Hepatocyte (in vitro differentiated cells): ENCODE data around the gene THSD4.

Experiments used
- EZH2 ChIP-seq: fragments of 200-600 bp; sonication (generic); IDR thresholded peaks from 2 replicates; pipeline ENCODE4 v1.6.1; 2016; ENCODE audit warnings: antibody characterized with exemption, mild to moderate bottlenecking, borderline replicate concordance
- EZH2phosphoT487 ChIP-seq: fragments of 200-600 bp; sonication (generic); IDR thresholded peaks from one replicate; pipeline ENCODE4 v1.6.1; 2018; ENCODE audit warnings: antibody characterized with exemption, mild to moderate bottlenecking, low read depth, moderate library complexity; ENCODE audit not compliant: unreplicated experiment, severe bottlenecking
- TF ChIP-seq, protein P1 (sequence below): fragments of 200-600 bp; sonication (generic); IDR thresholded peaks from 2 replicates; pipeline ENCODE4 v1.5.1; 2016; ENCODE audit warnings: antibody characterized with exemption, mild to moderate bottlenecking; ENCODE audit not compliant: poor library complexity

DNA sequence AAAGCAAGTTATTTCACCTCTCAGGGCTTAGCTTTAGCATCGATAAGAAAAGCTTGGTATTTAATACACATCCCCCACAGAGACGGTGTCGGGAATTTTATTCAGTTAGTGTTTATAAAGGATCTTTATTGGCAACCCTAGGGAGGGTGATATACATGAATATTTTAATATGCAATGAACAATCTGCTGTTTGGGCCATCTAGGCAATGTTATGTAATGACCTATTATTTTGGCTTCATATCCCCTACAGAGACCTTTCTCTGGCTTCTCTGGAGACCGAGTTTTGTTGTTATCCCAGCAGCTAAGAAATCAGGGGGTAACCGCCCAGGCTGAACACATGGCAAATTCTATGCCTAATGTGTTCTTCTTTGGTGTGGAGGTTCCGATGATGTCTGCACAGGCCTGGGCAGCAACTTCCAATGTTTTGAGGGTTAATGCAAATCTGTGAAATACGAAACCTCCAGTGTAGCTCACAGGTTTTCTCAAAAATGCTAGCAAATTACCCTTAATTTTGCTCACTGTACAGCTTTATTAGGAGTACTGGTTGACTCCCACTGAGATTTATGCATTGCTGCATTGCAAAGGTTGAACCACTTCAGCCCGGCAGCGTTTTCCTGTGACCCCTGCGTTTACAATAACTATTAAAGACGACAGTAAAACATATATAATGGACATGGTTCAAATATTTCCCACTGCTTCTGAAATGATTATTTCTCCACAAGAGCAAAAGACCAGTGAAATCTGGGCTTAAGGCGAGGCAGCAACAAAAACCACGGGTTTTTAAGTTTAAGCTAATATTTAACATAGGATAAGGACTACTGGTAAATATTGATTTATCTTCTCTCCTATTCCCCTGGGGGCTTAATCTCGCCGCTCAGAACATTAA lies 396.8 kb downstream of the THSD4 start:
- TF ChIP-seq, protein P1, sequence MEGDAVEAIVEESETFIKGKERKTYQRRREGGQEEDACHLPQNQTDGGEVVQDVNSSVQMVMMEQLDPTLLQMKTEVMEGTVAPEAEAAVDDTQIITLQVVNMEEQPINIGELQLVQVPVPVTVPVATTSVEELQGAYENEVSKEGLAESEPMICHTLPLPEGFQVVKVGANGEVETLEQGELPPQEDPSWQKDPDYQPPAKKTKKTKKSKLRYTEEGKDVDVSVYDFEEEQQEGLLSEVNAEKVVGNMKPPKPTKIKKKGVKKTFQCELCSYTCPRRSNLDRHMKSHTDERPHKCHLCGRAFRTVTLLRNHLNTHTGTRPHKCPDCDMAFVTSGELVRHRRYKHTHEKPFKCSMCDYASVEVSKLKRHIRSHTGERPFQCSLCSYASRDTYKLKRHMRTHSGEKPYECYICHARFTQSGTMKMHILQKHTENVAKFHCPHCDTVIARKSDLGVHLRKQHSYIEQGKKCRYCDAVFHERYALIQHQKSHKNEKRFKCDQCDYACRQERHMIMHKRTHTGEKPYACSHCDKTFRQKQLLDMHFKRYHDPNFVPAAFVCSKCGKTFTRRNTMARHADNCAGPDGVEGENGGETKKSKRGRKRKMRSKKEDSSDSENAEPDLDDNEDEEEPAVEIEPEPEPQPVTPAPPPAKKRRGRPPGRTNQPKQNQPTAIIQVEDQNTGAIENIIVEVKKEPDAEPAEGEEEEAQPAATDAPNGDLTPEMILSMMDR = no peak
- peak; percentile 87 for TF ChIP-seq EZH2phosphoT487
- TF ChIP-seq EZH2 = no peak
